SK-N-SH (cell line): ENCODE measurements around the gene TRIM40. TPM values are rescaled to one million over a fixed set of nuclear protein-coding genes. Genes with fewer than 3 reads are reported as not detected.

Source experiments
- CTCF ChIA-PET: fragments of 300-600, 350-600 bp; formaldehyde crosslinking; extraction: SDS; loops from one replicate; lab custom pipeline; 2021; lab: Yijun Ruan, JAX
- POLR2A ChIA-PET: fragments of 350-600 bp; sonication (Branson Sonifier 250); formaldehyde crosslinking; extraction: SDS; loops from one replicate; lab custom pipeline; 2020; ENCODE audit warnings: antibody characterized with exemption, inconsistent platforms; lab: Yijun Ruan, JAX
- DNase-seq: peaks from one replicate; pipeline ENCODE4 v3.0.0; 2012
- H2AFZ ChIP-seq: fragments of 200-600 bp; sonication (generic); 2 replicates; pipeline ENCODE4 v1.8.1; 2016; ENCODE audit warnings: antibody characterized with exemption, mild to moderate bottlenecking, low read depth
- H3F3A ChIP-seq: fragments of 200-600 bp; sonication (generic); replicated peaks from 2 replicates; pipeline ENCODE3; 2016; ENCODE audit warnings: antibody characterized with exemption, mild to moderate bottlenecking; ENCODE audit not compliant: insufficient read depth
- H3K27ac ChIP-seq, 2 experiments: fragments of 200-500 bp in 1 of 2; fragments of 200-600 bp in 1 of 2; sonication (Bioruptor generic) in 1 of 2; sonication (generic), shearing (Covaris generic) in 1 of 2; 2 replicates each; pipeline versions ENCODE4 v1.5.1 to v1.6.1; 2014 to 2016; ENCODE audit warnings: low read depth in 2 of 2, inconsistent platforms in 1 of 2, low read length in 1 of 2, mild to moderate bottlenecking in 1 of 2, mixed read lengths in 1 of 2
- H3K27me3 ChIP-seq: fragments of 200-600 bp; sonication (generic), shearing (Covaris generic); 2 replicates; pipeline ENCODE4 v1.6.1; 2016; ENCODE audit warnings: mixed run types; ENCODE audit not compliant: insufficient read depth
- H3K36me3 ChIP-seq, 2 experiments: fragments of 200-500 bp in 1 of 2; fragments of 200-600 bp in 1 of 2; sonication (Bioruptor generic) in 1 of 2; sonication (generic) in 1 of 2; replicated peaks in 1 of 2; 2 replicates each; pipeline versions ENCODE3 to v1.5.1; 2014 to 2016; ENCODE audit warnings: low read length in 1 of 2, mild to moderate bottlenecking in 1 of 2; ENCODE audit not compliant: insufficient read depth in 2 of 2, control insufficient read depth in 1 of 2
- H3K4me1 ChIP-seq, 2 experiments: fragments of 200-500 bp in 1 of 2; fragments of 200-600 bp in 1 of 2; sonication (Bioruptor generic) in 1 of 2; sonication (generic), shearing (Covaris generic) in 1 of 2; 2 replicates each; pipeline versions ENCODE4 v1.5.1 to v1.6.1; 2014 to 2016; ENCODE audit warnings: low read depth in 1 of 2, low read length in 1 of 2, mixed run types in 1 of 2; ENCODE audit not compliant: insufficient read depth in 2 of 2, control insufficient read depth in 1 of 2
- H3K4me2 ChIP-seq: fragments of 200-600 bp; sonication (generic), shearing (Covaris generic); 2 replicates; pipeline ENCODE4 v1.6.1; 2017; ENCODE audit warnings: mixed run types
- H3K4me3 ChIP-seq, 2 experiments: fragments of 200-500 bp in 1 of 2; fragments of 200-600 bp in 1 of 2; sonication (Bioruptor generic) in 1 of 2; sonication (generic), shearing (Covaris generic) in 1 of 2; 2 replicates each; pipeline versions ENCODE4 v1.5.1 to v1.8.1; 2014 to 2016; ENCODE audit warnings: low read depth in 2 of 2, inconsistent platforms in 1 of 2, low read length in 1 of 2, mild to moderate bottlenecking in 1 of 2, mixed read lengths in 1 of 2, moderate library complexity in 1 of 2
- H3K79me2 ChIP-seq: fragments of 200-600 bp; sonication (generic); 2 replicates; pipeline ENCODE4 v1.8.1; 2017; ENCODE audit warnings: mild to moderate bottlenecking; ENCODE audit not compliant: insufficient read depth
- H3K9ac ChIP-seq: fragments of 200-600 bp; sonication (generic); 2 replicates; pipeline ENCODE4 v1.6.1; 2017; ENCODE audit warnings: mixed run types
- H3K9me2 ChIP-seq: fragments of 200-600 bp; sonication (generic); 2 replicates; pipeline ENCODE4 v1.6.1; 2017; ENCODE audit warnings: mixed run types
- H3K9me3 ChIP-seq: fragments of 200-600 bp; sonication (generic); 2 replicates; pipeline ENCODE4 v1.6.1; 2017; ENCODE audit warnings: mixed run types, mild to moderate bottlenecking, moderate library complexity
- H4K20me1 ChIP-seq: fragments of 200-600 bp; sonication (generic); 2 replicates; pipeline ENCODE4 v1.6.1; 2017; ENCODE audit warnings: mild to moderate bottlenecking, mixed run types; ENCODE audit not compliant: insufficient read depth
- CTCF ChIP-seq: fragments of 200-600 bp; sonication (generic); IDR thresholded peaks from 2 replicates; pipeline ENCODE4 v1.6.1; 2017; ENCODE audit warnings: antibody characterized with exemption, mild to moderate bottlenecking, moderate library complexity
- ELF1 ChIP-seq: IDR thresholded peaks from 2 replicates; pipeline ENCODE4 v1.4.0; 2012
- EZH2phosphoT487 ChIP-seq: fragments of 200-600 bp; sonication (generic); IDR thresholded peaks from 2 replicates; pipeline ENCODE4 v1.6.1; 2017; ENCODE audit warnings: low read depth, mixed run types, mild to moderate bottlenecking, antibody characterized with exemption, moderate library complexity, borderline replicate concordance
- GABPA ChIP-seq: IDR thresholded peaks from 2 replicates; pipeline ENCODE4 v1.4.0; 2012; ENCODE audit warnings: low read depth, mild to moderate bottlenecking
- GATA2 ChIP-seq: sonication (generic); formaldehyde crosslinking; IDR thresholded peaks from 2 replicates; pipeline ENCODE4 v1.5.0; 2020; ENCODE audit warnings: mild to moderate bottlenecking, missing genetic modification reagents
- MEF2A ChIP-seq: IDR thresholded peaks from 2 replicates; pipeline ENCODE4 v1.4.0; 2012; ENCODE audit warnings: low read depth, borderline replicate concordance
- POLR2AphosphoS5 ChIP-seq: IDR thresholded peaks from 2 replicates; pipeline ENCODE4 v1.6.1; 2012; ENCODE audit warnings: low read depth, low read length
- RAD21 ChIP-seq: IDR thresholded peaks from 2 replicates; pipeline ENCODE4 v1.6.1; 2012; ENCODE audit warnings: mild to moderate bottlenecking, low read length
- SMC3 ChIP-seq: IDR thresholded peaks from 2 replicates; pipeline ENCODE4 v1.6.1; 2012; ENCODE audit warnings: low read depth, low read length, improper control_type of control experiment
- TEAD4 ChIP-seq: IDR thresholded peaks from 2 replicates; pipeline ENCODE4 v1.4.0; 2012; ENCODE audit warnings: mild to moderate bottlenecking, borderline replicate concordance; ENCODE audit not compliant: insufficient read depth
- YY1 ChIP-seq: IDR thresholded peaks from 2 replicates; pipeline ENCODE4 v1.4.0; 2012; ENCODE audit warnings: low read depth, mild to moderate bottlenecking
- ZBTB33 ChIP-seq: IDR thresholded peaks from 2 replicates; pipeline ENCODE4 v1.4.0; 2012; ENCODE audit warnings: low read depth, borderline replicate concordance
- WGBS: methylation state at CpG from one replicate; pipeline ENCODE4 v1.1.6; 2017; ENCODE audit warnings: low lambda C conversion rate; 5-methylcytosine and 5-hydroxymethylcytosine counted together
- polyA plus RNA-seq, 3 experiments: library from polyadenylated mRNA; depleted of rRNA; stranded (reverse); fragments of >200 nt; gene quantifications; 2 replicates each; pipeline ENCODE4 v1.2.3, GENCODE V29; 2012

The TRIM40 gene
- polyA plus RNA-seq, 1 of the 3 experiments (the other 2 are of a cell fraction): not detected

GRCh38 chr6:30102414-30102969 lies 33.4 kb upstream of the TRIM40 start:
- peak overlapping the region; percentile 35 to 44; a peak in 2 of 4 replicates for H3K4me3 ChIP-seq
- no peaks in the 10 kb centered on the region for H3K9me2 ChIP-seq
- peaks cover 5 to 11% of the 10 kb centered on the region in 2 experiments; a peak in 2 of 4 replicates for H3K4me1 ChIP-seq
- H3K79me2 ChIP-seq: no peaks in the 10 kb centered on the region
- ChIA-PET POLR2A (interaction anchor here (1.0 to 1.3 kb wide), 2 partner anchors 36 kb away, joined by 4 to 6 read pairs; partner anchors contain the start of gene PPP1R11), CTCF (interaction anchor here (0.6 to 8.9 kb wide), 33 partner anchors 9 to 452 kb away, joined by 3 to 207 read pairs (median 5); partner anchors contain the start of genes TRIM26, TRIM31 and TRIM40)
- H3K9me3 ChIP-seq: no peaks in the 10 kb centered on the region
- no peak overlapping the region for H3K27ac ChIP-seq
- H4K20me1 ChIP-seq: no peaks in the 10 kb centered on the region
- H3F3A ChIP-seq: peaks cover 6% of the 10 kb centered on the region
- no peak for TF ChIP-seq EZH2phosphoT487
- no peak for TF ChIP-seq SMC3
- no peak for TF ChIP-seq GABPA
- TF ChIP-seq TEAD4: no peak
- no peak for TF ChIP-seq GATA2
- TF ChIP-seq ZBTB33: no peak
- TF ChIP-seq YY1: no peak
- H2AFZ ChIP-seq: peak overlapping the region; percentile 66
- H3K27me3 ChIP-seq: peaks cover 65% of the 10 kb centered on the region
- H3K9ac ChIP-seq: no peak overlapping the region
- no peak for DNase-seq
- WGBS: 61% methylated on average over 15 of the region's 15 CpGs
- no peaks in the 10 kb centered on the region for H3K36me3 ChIP-seq
- H3K4me2 ChIP-seq: peak overlapping the region; percentile 85

GRCh38 chr6:30102970-30103871 lies 32.7 kb upstream of the TRIM40 start:
- H3F3A ChIP-seq: peaks cover 6% of the 10 kb centered on the region
- H3K27me3 ChIP-seq: peaks cover 64% of the 10 kb centered on the region
- no peaks in the 10 kb centered on the region for H4K20me1 ChIP-seq
- 8% methylated on average over 35 of the region's 36 CpGs for WGBS
- H3K9me3 ChIP-seq: no peaks in the 10 kb centered on the region
- peak overlapping the region; percentile 85 for H3K4me2 ChIP-seq
- peak overlapping the region; percentile 74 for H2AFZ ChIP-seq
- POLR2A ChIA-PET: interaction anchor here (1.3 kb wide), 1 partner anchor 37 kb away, joined by 6 read pairs; the partner anchor contains the start of gene PPP1R11
- H3K9me2 ChIP-seq: no peaks in the 10 kb centered on the region
- H3K9ac ChIP-seq: no peak overlapping the region
- no peak for TF ChIP-seq YY1
- TF ChIP-seq RAD21: peak; percentile 80
- TF ChIP-seq SMC3: peak; percentile 72
- no peak for TF ChIP-seq GATA2
- TF ChIP-seq CTCF: peak; percentile 88
- no peak for TF ChIP-seq MEF2A
- TF ChIP-seq POLR2AphosphoS5: no peak
- no peak for TF ChIP-seq ELF1
- peak; percentile 84 for DNase-seq
- no peak overlapping the region for H3K27ac ChIP-seq
- H3K4me1 ChIP-seq: peaks cover 5 to 11% of the 10 kb centered on the region in 2 experiments; a peak in 2 of 4 replicates
- CTCF ChIA-PET: interaction anchor here (0.6 to 8.9 kb wide), 39 partner anchors 9 to 1079 kb away, joined by 3 to 207 read pairs (median 4); partner anchors contain the start of genes TRIM26, TRIM31 and TRIM40
- H3K4me3 ChIP-seq: peak overlapping the region; percentile 37 to 64
- no peaks in the 10 kb centered on the region for H3K79me2 ChIP-seq
- no peaks in the 10 kb centered on the region for H3K36me3 ChIP-seq
